Common myeloid progenitor, CD34-positive (primary cell): ENCODE results near the gene MBD6. TPM values are rescaled to one million over a fixed set of nuclear protein-coding genes. Genes with fewer than 3 reads are reported as not detected.

Experiments
- CTCF ChIA-PET: fragments of 350-600 bp; sonication (Branson Sonifier 250); formaldehyde crosslinking; loops from one replicate; lab custom pipeline; 2021; ENCODE audit warnings: antibody characterized with exemption; lab: Charles Lee
- POLR2A ChIA-PET: fragments of 350-600 bp; sonication (Branson Sonifier 250); formaldehyde crosslinking; loops from one replicate; lab custom pipeline; 2021; ENCODE audit warnings: antibody characterized with exemption; lab: Charles Lee
- DNase-seq, 3 donors: peaks; one replicate each; pipeline versions ENCODE4 v3.0.0 to v3.0.0-alpha.2; 2013
- H3K27ac ChIP-seq, 2 experiments: 1 replicate in 1 of 2; 2 replicates in 1 of 2; pipeline ENCODE4 v1.7.0; 2013; ENCODE audit warnings: inconsistent platforms in 2 of 2, low read length in 2 of 2, mild to moderate bottlenecking in 2 of 2, low read depth in 1 of 2, moderate library complexity in 1 of 2; ENCODE audit not compliant: severe bottlenecking in 2 of 2, insufficient read depth in 1 of 2, poor library complexity in 1 of 2
- H3K27me3 ChIP-seq, 5 experiments: replicated peaks in 2 of 5; 1 replicate in 3 of 5; 2 replicates in 2 of 5; pipeline versions ENCODE4 v1.6.1 to v1.7.0; 2013; ENCODE audit warnings: low read length in 4 of 5, mild to moderate bottlenecking in 2 of 5, moderate library complexity in 2 of 5, inconsistent platforms in 1 of 5; ENCODE audit not compliant: insufficient read depth in 5 of 5, control insufficient read depth in 4 of 5
- H3K36me3 ChIP-seq, 4 experiments: 1 replicate in 2 of 4; 2 replicates in 2 of 4; pipeline versions ENCODE4 v1.6.1 to v1.7.0; 2013; ENCODE audit warnings: low read length in 3 of 4, control low read depth in 1 of 4, mild to moderate bottlenecking in 1 of 4; ENCODE audit not compliant: control insufficient read depth in 4 of 4, insufficient read depth in 4 of 4
- H3K4me1 ChIP-seq, 4 experiments: 1 replicate in 3 of 4; 2 replicates in 1 of 4; pipeline versions ENCODE4 v1.6.1 to v1.7.1; 2013; ENCODE audit warnings: low read length in 3 of 4, mild to moderate bottlenecking in 3 of 4, control low read depth in 1 of 4, inconsistent platforms in 1 of 4, moderate library complexity in 1 of 4; ENCODE audit not compliant: control insufficient read depth in 4 of 4, insufficient read depth in 4 of 4; ENCODE audit errors: control extremely low read depth in 1 of 4
- H3K4me3 ChIP-seq, 7 experiments: 1 replicate in 4 of 7; 2 replicates in 3 of 7; pipeline versions ENCODE4 v1.5.1 to v1.7.0; 2013; ENCODE audit warnings: mild to moderate bottlenecking in 7 of 7, low read length in 6 of 7, moderate library complexity in 6 of 7, inconsistent platforms in 2 of 7, low read depth in 2 of 7, control low read depth in 1 of 7; ENCODE audit not compliant: insufficient read depth in 4 of 7, control insufficient read depth in 1 of 7; ENCODE audit errors: extremely low read depth in 1 of 7
- H3K9me3 ChIP-seq, 5 experiments: 1 replicate in 4 of 5; 2 replicates in 1 of 5; pipeline versions ENCODE4 v1.6.1 to v1.7.1; 2013; ENCODE audit warnings: low read length in 4 of 5, mild to moderate bottlenecking in 2 of 5, inconsistent platforms in 1 of 5, low read depth in 1 of 5, moderate library complexity in 1 of 5; ENCODE audit not compliant: control insufficient read depth in 4 of 5, insufficient read depth in 2 of 5; ENCODE audit errors: control extremely low read depth in 1 of 5
- WGBS: methylation state at CpG from one replicate; pipeline ENCODE4 v1.1.5; 2013; ENCODE audit not compliant: insufficient coverage; 5-methylcytosine and 5-hydroxymethylcytosine counted together
- polyA plus RNA-seq: library from polyadenylated mRNA; unstranded; fragments of 120-200 nt; gene quantifications from one replicate; pipeline ENCODE4 v1.2.1, GENCODE V29; 2013

MBD6 gene, protein sequence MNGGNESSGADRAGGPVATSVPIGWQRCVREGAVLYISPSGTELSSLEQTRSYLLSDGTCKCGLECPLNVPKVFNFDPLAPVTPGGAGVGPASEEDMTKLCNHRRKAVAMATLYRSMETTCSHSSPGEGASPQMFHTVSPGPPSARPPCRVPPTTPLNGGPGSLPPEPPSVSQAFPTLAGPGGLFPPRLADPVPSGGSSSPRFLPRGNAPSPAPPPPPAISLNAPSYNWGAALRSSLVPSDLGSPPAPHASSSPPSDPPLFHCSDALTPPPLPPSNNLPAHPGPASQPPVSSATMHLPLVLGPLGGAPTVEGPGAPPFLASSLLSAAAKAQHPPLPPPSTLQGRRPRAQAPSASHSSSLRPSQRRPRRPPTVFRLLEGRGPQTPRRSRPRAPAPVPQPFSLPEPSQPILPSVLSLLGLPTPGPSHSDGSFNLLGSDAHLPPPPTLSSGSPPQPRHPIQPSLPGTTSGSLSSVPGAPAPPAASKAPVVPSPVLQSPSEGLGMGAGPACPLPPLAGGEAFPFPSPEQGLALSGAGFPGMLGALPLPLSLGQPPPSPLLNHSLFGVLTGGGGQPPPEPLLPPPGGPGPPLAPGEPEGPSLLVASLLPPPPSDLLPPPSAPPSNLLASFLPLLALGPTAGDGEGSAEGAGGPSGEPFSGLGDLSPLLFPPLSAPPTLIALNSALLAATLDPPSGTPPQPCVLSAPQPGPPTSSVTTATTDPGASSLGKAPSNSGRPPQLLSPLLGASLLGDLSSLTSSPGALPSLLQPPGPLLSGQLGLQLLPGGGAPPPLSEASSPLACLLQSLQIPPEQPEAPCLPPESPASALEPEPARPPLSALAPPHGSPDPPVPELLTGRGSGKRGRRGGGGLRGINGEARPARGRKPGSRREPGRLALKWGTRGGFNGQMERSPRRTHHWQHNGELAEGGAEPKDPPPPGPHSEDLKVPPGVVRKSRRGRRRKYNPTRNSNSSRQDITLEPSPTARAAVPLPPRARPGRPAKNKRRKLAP
- polyA plus RNA-seq, result 43.9 TPM

DNA sequence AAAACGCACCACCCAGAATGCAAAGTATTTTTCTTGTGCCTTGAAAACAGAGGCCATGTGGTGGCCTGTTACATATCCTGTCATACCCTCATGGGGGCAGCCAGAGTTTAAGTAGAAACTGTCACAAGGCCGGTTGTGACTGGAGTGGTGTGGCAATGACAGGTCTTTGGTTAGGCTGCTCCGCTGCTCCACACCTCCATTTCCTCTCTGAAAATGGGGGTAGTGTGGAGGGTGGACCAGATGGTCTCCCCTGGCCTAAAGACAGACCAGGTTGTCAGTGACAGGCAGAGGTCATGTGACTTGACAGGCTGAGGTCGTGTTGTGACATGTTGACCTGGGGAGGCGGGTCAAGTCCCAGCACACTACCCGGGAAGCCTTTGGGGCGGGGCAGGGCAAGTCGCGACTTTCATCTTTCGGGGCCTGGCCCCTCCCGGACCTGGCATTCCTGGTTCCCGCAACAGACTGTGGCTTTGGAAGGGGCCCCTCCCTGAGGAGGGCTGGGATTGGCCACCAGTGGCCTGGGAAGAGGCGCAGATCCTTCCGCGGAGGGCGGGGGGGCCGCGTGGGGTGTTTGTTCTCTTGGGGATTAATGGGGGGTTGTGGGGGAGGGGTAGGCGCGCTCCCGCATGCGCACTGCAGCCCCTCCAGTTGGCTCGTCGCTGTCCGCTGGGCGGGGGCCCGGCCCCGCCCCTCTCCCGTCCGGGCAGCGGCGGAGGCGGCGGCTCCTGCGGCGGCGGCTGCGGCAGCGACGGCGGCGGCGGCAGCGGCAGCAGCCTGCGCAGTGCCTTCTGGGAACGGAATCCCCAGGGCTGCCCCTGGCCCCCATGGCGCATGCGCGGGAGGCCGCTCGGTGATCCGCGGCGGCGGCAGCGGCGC, at the start of gene MBD6:
Gene MBD6, plus strand, starts transcription at position 814 of the 876 bp plus-strand sequence. CDS start 1,480 bp downstream, outside the sequence.
- Histone ChIP-seq H3K4me3 (peak within 1 kb of the TSS; percentile 63 to 92 (median 84)), H3K27me3 (no peaks in the 10 kb centered on the region), H3K27ac (peak within 1 kb of the TSS; percentile 88 to 94), H3K36me3 (peaks cover 8 to 43% (median 32%) of the 10 kb centered on the region in 4 experiments), H3K4me1 (peaks cover 14 to 54% (median 52%) of the 10 kb centered on the region in 4 experiments), H3K9me3 (no peaks in the 10 kb centered on the region)
- ChIA-PET CTCF (interaction anchor here (3.1 kb wide), 1 partner anchor 17 kb away, joined by 24 read pairs; no protein-coding TSS in a partner anchor), POLR2A (interaction anchor here (0.8 to 2.0 kb wide), 5 partner anchors 10 to 24 kb away, joined by 3 to 9 read pairs (median 3); partner anchors contain the start of gene DCTN2)
- WGBS, result under 1% methylated on average over 22 of the region's 57 CpGs
- DNase-seq, result peak; percentile 90 to 95 (median 95)

DNA sequence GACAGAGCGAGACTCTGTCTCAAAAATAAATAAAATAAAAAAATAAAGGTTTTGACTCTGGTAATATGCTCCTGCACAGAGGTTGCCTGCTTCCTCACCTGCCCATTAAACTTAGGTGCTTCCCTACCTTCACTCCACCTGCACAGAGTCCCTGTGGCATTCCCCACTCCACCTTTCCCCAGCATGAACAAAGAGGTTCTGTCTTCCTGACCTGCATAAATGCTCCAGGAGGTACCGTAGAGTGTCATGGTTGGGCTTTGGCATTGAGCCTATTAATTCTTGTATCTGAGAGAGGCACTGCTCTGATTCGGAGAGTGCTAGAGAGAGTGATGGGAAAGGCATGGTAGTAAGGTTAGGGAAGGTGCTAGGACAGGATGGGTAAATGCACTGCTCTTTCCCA, 49.2 kb upstream of the MBD6 start:
- peaks cover 6 to 36% (median 32%) of the 10 kb centered on the region in 4 experiments for H3K4me1 ChIP-seq
- DNase-seq, result no peak
- no peaks in the 10 kb centered on the region for H3K27me3 ChIP-seq
- ChIA-PET POLR2A (no interaction called here), CTCF (interaction anchor here (0.8 to 16.7 kb wide), 6 partner anchors 11 to 152 kb away, joined by 3 to 184 read pairs (median 3); partner anchors contain the start of gene GLI1)
- no CpG with 5 or more reads among the region's 3 CpGs for WGBS
- no peak overlapping the region for H3K4me3 ChIP-seq
- peaks cover 20 to 65% (median 53%) of the 10 kb centered on the region in 4 experiments for H3K36me3 ChIP-seq
- no peak overlapping the region for H3K27ac ChIP-seq
- H3K9me3 ChIP-seq, result no peaks in the 10 kb centered on the region

DNA sequence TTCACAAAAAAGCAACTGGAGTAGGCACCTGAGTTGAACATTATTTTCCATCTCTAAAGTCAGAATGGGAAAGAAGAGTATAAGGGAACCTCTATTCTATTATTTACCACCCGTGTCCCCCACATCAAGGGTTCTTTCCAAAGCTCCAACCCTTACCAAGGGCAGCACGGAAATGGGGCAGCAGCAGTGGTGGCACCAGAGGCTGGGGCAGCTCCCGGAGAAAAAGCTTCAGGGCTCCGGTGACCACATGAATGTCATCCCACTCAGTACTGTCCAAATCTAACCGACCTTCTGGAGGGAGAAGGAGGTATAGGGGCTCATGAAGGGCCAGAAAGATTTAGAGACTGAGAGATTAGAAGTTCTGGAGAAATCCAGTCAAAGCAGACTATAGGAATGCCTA, 48.7 kb upstream of the MBD6 start:
- DNase-seq, result no peak
- Histone ChIP-seq H3K27ac (no peak overlapping the region), H3K4me3 (no peak overlapping the region), H3K27me3 (no peaks in the 10 kb centered on the region), H3K4me1 (peaks cover 10 to 41% (median 37%) of the 10 kb centered on the region in 4 experiments), H3K36me3 (peaks cover 20 to 64% (median 53%) of the 10 kb centered on the region in 4 experiments), H3K9me3 (no peaks in the 10 kb centered on the region)
- POLR2A ChIA-PET, result no interaction called here
- CTCF ChIA-PET, result interaction anchor here (0.8 to 16.7 kb wide), 8 partner anchors 12 to 152 kb away, joined by 3 to 184 read pairs (median 3); partner anchors contain the start of gene GLI1
- 100% methylated on average over 2 of the region's 5 CpGs for WGBS

DNA sequence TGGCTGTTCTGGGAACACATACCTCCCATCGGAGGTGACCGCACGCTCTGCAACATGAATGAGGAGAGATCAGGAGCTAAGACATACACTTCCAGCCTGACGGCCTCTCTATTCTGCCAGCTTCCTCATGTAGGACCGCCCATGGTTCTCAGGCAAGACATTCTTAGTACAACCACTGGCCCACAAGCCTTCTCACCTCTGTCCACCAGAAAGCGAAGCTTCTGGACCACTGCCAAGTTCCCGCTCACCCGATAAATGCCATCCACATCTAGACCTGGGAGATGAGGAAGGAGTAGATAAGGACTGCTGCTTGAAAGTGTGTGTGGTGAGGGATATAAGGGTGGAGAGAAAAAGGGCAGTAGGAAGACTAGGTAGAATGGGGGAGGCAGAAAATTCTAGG, 48.2 kb upstream of the MBD6 start:
- no peaks in the 10 kb centered on the region for H3K9me3 ChIP-seq
- POLR2A ChIA-PET, result no interaction called here
- no peak overlapping the region for H3K4me3 ChIP-seq
- no peak for DNase-seq
- H3K4me1 ChIP-seq, result peaks cover 14 to 47% (median 42%) of the 10 kb centered on the region in 4 experiments
- H3K36me3 ChIP-seq, result peaks cover 20 to 59% (median 48%) of the 10 kb centered on the region in 4 experiments
- H3K27ac ChIP-seq, result no peak overlapping the region
- no peaks in the 10 kb centered on the region for H3K27me3 ChIP-seq
- 92% methylated on average over 8 of the region's 8 CpGs for WGBS
- CTCF ChIA-PET, result interaction anchor here (0.8 to 16.7 kb wide), 11 partner anchors 12 to 151 kb away, joined by 3 to 184 read pairs (median 3); partner anchors contain the start of gene GLI1

DNA sequence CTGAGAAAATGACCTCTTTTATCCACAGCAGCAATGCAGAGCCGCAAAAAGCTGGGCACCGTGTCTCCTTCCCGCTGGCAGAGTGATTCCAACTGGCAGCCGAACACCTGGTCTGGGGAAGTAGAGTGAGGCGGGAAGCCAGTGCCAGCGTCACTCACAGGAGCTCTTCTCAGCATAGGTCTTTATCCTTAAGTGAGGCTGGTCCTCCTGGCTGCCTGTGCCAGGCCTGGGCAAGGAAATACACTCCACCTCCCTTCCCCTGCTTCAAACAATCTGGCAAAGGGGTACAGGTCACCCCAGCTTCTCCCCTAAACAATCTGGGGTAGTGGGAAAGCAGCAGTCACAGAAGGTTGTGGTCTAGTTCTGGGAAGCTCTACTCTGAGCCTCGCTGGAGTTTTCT, 47.8 kb upstream of the MBD6 start:
- ChIA-PET CTCF (interaction anchor here (1.1 to 16.7 kb wide), 10 partner anchors 11 to 110 kb away, joined by 3 to 184 read pairs (median 4); partner anchors contain the start of genes DDIT3 and GLI1), POLR2A (interaction anchor here (0.8 to 2.7 kb wide), 2 partner anchors 9 to 14 kb away, joined by 3 to 8 read pairs; partner anchors contain the start of gene MARS1)
- Histone ChIP-seq H3K36me3 (peaks cover 20 to 55% (median 45%) of the 10 kb centered on the region in 4 experiments), H3K4me3 (peak overlapping the region in 1 of 7 experiments; percentile 76), H3K9me3 (no peaks in the 10 kb centered on the region), H3K27ac (no peak overlapping the region), H3K27me3 (no peaks in the 10 kb centered on the region), H3K4me1 (peaks cover 15 to 51% (median 47%) of the 10 kb centered on the region in 4 experiments)
- 98% methylated on average over 6 of the region's 7 CpGs for WGBS
- DNase-seq, result no peak
